ENCODE results near the gene IL22RA2. TPM values are rescaled to one million over a fixed set of nuclear protein-coding genes. Genes with fewer than 3 reads are reported as not detected.
A peak's percentile ranks its signal among the peaks of the same experiment; 100 is the strongest.

IL22RA2 gene
- total RNA-seq, 2 experiments from 2014 or later, result not detected

- no peak overlapping the region for H3K27ac Mint-ChIP-seq
- peaks cover 33% of the 10 kb centered on the region for H3K27me3 Mint-ChIP-seq
- H3K4me3 Mint-ChIP-seq, result no peak overlapping the region
- intact Hi-C loops (cut with DNase I, micrococcal nuclease), result loop anchor here in 1 of 2 experiments (10.0 kb wide), 1 partner anchor 811 kb away; no protein-coding TSS in a partner anchor
- ATAC-seq, result no peak
- DNase-seq, result no peak
- peaks cover 8% of the 10 kb centered on the region for H3K36me3 Mint-ChIP-seq (ENCODE audit: low read depth)
- peaks cover 26% of the 10 kb centered on the region for H3K4me1 Mint-ChIP-seq
- POLR2A ChIA-PET, result no interaction called here
- CTCF ChIA-PET, result no interaction called here
- H3K9me3 Mint-ChIP-seq (ENCODE audit: low read depth), result peaks cover 18% of the 10 kb centered on the region
Measured at GRCh38 chr6:137163732-137164318, 9.6 kb downstream of the IL22RA2 start.

- POLR2A ChIA-PET, result no interaction called here
- Mint-ChIP-seq H3K27ac (no peak overlapping the region), H3K4me1 (peaks cover 21% of the 10 kb centered on the region), H3K4me3 (no peak overlapping the region), H3K9me3 (ENCODE audit: low read depth) (peaks cover 18% of the 10 kb centered on the region), H3K27me3 (peaks cover 39% of the 10 kb centered on the region), H3K36me3 (ENCODE audit: low read depth) (peaks cover 8% of the 10 kb centered on the region)
- intact Hi-C loops (cut with DNase I, micrococcal nuclease), result loop anchor here in 1 of 2 experiments (10.0 kb wide), 1 partner anchor 812 kb away; no protein-coding TSS in a partner anchor
- CTCF ChIA-PET, result no interaction called here
- ATAC-seq, result no peak
- DNase-seq, result no peak
Measured at GRCh38 chr6:137162692-137163306, 10.6 kb downstream of the IL22RA2 start.

- H3K4me3 Mint-ChIP-seq, result no peak overlapping the region
- peaks cover 16% of the 10 kb centered on the region for H3K4me1 Mint-ChIP-seq
- peaks cover 5% of the 10 kb centered on the region for H3K36me3 Mint-ChIP-seq (ENCODE audit: low read depth)
- peaks cover 18% of the 10 kb centered on the region for H3K9me3 Mint-ChIP-seq (ENCODE audit: low read depth)
- peaks cover 40% of the 10 kb centered on the region for H3K27me3 Mint-ChIP-seq
- ChIA-PET CTCF (interaction anchor here (1.5 kb wide), 1 partner anchor 67 kb away, joined by 6 read pairs; no protein-coding TSS in a partner anchor), POLR2A (no interaction called here)
- intact Hi-C loops (cut with DNase I, micrococcal nuclease), result loop anchor here in 1 of 2 experiments (10.0 kb wide), 1 partner anchor 813 kb away; no protein-coding TSS in a partner anchor
- DNase-seq (no peak), ATAC-seq (no peak)
- no peak overlapping the region for H3K27ac Mint-ChIP-seq
Measured at GRCh38 chr6:137161949-137162348, 11.5 kb downstream of the IL22RA2 start.

DNA sequence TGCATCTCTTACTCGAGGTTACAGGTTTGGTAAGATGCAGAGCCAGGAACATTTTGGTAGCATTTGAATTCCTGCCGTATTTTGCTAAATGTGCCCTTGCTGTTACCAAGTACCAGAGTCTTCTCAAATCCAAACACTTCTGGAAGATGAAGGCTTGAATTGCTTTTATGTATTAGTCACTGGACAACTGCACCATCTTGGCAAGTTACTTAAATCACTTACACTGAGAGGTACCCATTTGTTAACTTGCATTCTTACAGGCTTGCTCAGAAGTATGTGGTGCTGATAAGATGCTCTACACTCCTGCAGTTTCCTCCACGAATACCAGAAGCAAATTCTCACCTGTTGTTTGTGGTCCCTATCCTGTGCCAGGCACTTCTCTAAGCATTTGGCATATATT lies 12.7 kb downstream of the IL22RA2 start:
- ChIA-PET POLR2A (no interaction called here), CTCF (interaction anchor here (1.5 kb wide), 1 partner anchor 66 kb away, joined by 6 read pairs; no protein-coding TSS in a partner anchor)
- ATAC-seq, result no peak
- Mint-ChIP-seq H3K9me3 (ENCODE audit: low read depth) (peaks cover 15% of the 10 kb centered on the region), H3K4me3 (no peak overlapping the region), H3K27me3 (peaks cover 36% of the 10 kb centered on the region), H3K27ac (no peak overlapping the region), H3K4me1 (peaks cover 21% of the 10 kb centered on the region), H3K36me3 (ENCODE audit: low read depth) (peaks cover 5% of the 10 kb centered on the region)
- DNase-seq, result no peak
- intact Hi-C loops (cut with DNase I, micrococcal nuclease), result loop anchor here in 1 of 2 experiments (10.0 kb wide), 1 partner anchor 814 kb away; no protein-coding TSS in a partner anchor

- POLR2A ChIA-PET, result no interaction called here
- H3K27me3 Mint-ChIP-seq, result peaks cover 36% of the 10 kb centered on the region
- H3K4me3 Mint-ChIP-seq, result no peak overlapping the region
- peaks cover 17% of the 10 kb centered on the region for H3K4me1 Mint-ChIP-seq
- H3K9me3 Mint-ChIP-seq (ENCODE audit: low read depth), result peaks cover 15% of the 10 kb centered on the region
- H3K36me3 Mint-ChIP-seq (ENCODE audit: low read depth), result peaks cover 5% of the 10 kb centered on the region
- CTCF ChIA-PET, result interaction anchor here (0.6 to 0.8 kb wide), 2 partner anchors 155 to 511 kb away, joined by 3 read pairs; no protein-coding TSS in a partner anchor
- DNase-seq (no peak), ATAC-seq (no peak)
- H3K27ac Mint-ChIP-seq, result no peak overlapping the region
- intact Hi-C loops (cut with DNase I, micrococcal nuclease), result loop anchor here (5.0 to 10.0 kb wide), 3 partner anchors 58 to 815 kb away; no protein-coding TSS in a partner anchor
Measured at GRCh38 chr6:137159912-137160311, 13.5 kb downstream of the IL22RA2 start.

DNA sequence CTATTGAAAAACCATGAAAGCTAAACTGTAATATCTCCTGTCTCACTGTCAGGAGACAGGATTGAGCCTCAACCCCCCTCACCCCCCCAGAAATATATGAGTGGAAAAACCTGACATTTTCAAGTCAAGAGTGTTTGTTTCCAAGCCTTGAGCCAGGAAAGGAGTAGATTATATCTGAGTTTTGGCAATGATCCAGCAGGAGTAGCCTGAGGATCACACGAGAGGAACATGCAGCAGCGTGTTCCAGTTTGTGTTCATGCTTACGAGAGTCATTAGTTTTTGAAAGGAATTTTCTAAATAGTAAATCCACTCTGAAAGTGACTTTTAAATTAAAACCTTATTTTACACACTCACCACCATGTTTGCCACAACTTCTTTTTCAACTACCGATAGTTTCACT lies 15.8 kb downstream of the IL22RA2 start:
- no peak for ATAC-seq
- no peak for DNase-seq
- Mint-ChIP-seq H3K4me3 (no peak overlapping the region), H3K4me1 (peaks cover 16% of the 10 kb centered on the region), H3K9me3 (ENCODE audit: low read depth) (no peaks in the 10 kb centered on the region), H3K27ac (no peak overlapping the region), H3K27me3 (peaks cover 29% of the 10 kb centered on the region), H3K36me3 (ENCODE audit: low read depth) (no peaks in the 10 kb centered on the region)
- ChIA-PET CTCF (interaction anchor here (1.0 kb wide), 1 partner anchor 9 kb away, joined by 3 read pairs; no protein-coding TSS in a partner anchor), POLR2A (no interaction called here)
- intact Hi-C loops (cut with DNase I, micrococcal nuclease), result loop anchor here (5.0 kb wide), 2 partner anchors 55 to 65 kb away; no protein-coding TSS in a partner anchor

- Mint-ChIP-seq H3K4me3 (no peak overlapping the region), H3K9me3 (ENCODE audit: low read depth) (no peaks in the 10 kb centered on the region), H3K4me1 (peaks cover 16% of the 10 kb centered on the region), H3K27me3 (peaks cover 22% of the 10 kb centered on the region), H3K27ac (no peak overlapping the region), H3K36me3 (ENCODE audit: low read depth) (no peaks in the 10 kb centered on the region)
- ChIA-PET CTCF (interaction anchor here (1.0 kb wide), 1 partner anchor 10 kb away, joined by 3 read pairs; no protein-coding TSS in a partner anchor), POLR2A (no interaction called here)
- intact Hi-C loops (cut with DNase I, micrococcal nuclease), result loop anchor here (5.0 kb wide), 2 partner anchors 54 to 64 kb away; no protein-coding TSS in a partner anchor
- DNase-seq, result no peak
- ATAC-seq, result no peak
Measured at GRCh38 chr6:137156650-137157049, 16.8 kb downstream of the IL22RA2 start.

GRCh38 chr6:137155830-137156229 lies 17.6 kb downstream of the IL22RA2 start:
- peak; percentile 96 for ATAC-seq
- Mint-ChIP-seq H3K27me3 (peaks cover 21% of the 10 kb centered on the region), H3K36me3 (ENCODE audit: low read depth) (no peaks in the 10 kb centered on the region), H3K4me3 (no peak overlapping the region), H3K4me1 (peaks cover 16% of the 10 kb centered on the region), H3K9me3 (ENCODE audit: low read depth) (no peaks in the 10 kb centered on the region), H3K27ac (peak overlapping the region; percentile 44)
- peak; percentile 54 for DNase-seq
- CTCF ChIA-PET, result interaction anchor here (0.6 kb wide), 1 partner anchor 53 kb away, joined by 3 read pairs; no protein-coding TSS in a partner anchor
- POLR2A ChIA-PET, result interaction anchor here (0.6 kb wide), 1 partner anchor 9 kb away, joined by 3 read pairs; no protein-coding TSS in a partner anchor
- intact Hi-C loops (cut with DNase I, micrococcal nuclease), result loop anchor here (1.0 to 5.0 kb wide), 4 partner anchors 12 to 64 kb away; partner anchors contain the start of gene IFNGR1 (in 1 of the 2)

DNA sequence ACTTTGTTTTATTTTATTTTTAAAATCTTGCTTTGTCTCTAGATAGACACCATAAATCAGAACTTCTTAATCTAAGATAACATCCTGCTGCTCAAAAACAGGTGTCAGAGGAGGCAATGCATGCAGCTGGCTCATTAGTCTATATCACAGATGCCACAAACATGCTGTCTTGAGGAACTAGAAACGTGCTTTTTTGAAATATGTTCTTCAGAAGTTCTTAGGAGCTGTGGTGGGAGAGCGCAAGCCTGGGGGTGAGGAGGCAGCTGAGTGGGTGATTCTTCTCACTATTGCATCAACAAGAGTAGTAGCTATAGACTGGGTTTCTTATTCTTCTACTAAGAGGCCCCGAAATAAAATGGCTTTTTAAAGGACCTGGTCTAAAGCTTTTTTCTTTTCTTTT lies 23.4 kb downstream of the IL22RA2 start:
- POLR2A ChIA-PET, result no interaction called here
- CTCF ChIA-PET, result interaction anchor here (0.6 kb wide), 1 partner anchor 164 kb away, joined by 3 read pairs; no protein-coding TSS in a partner anchor
- ATAC-seq (no peak), DNase-seq (no peak)
- Mint-ChIP-seq H3K9me3 (ENCODE audit: low read depth) (no peaks in the 10 kb centered on the region), H3K27ac (no peak overlapping the region), H3K4me1 (peaks cover 4% of the 10 kb centered on the region), H3K4me3 (no peak overlapping the region), H3K36me3 (ENCODE audit: low read depth) (no peaks in the 10 kb centered on the region), H3K27me3 (peaks cover 7% of the 10 kb centered on the region)
- intact Hi-C loops (cut with DNase I, micrococcal nuclease), result loop anchor here in 1 of 2 experiments (5.0 kb wide), 1 partner anchor 162 kb away; no protein-coding TSS in a partner anchor

- Mint-ChIP-seq H3K4me1 (peaks cover 3% of the 10 kb centered on the region), H3K27ac (no peak overlapping the region), H3K36me3 (ENCODE audit: low read depth) (no peaks in the 10 kb centered on the region), H3K27me3 (peaks cover 7% of the 10 kb centered on the region), H3K4me3 (no peak overlapping the region), H3K9me3 (ENCODE audit: low read depth) (no peaks in the 10 kb centered on the region)
- intact Hi-C loops (cut with DNase I, micrococcal nuclease), result no loop called here
- DNase-seq (no peak), ATAC-seq (no peak)
- CTCF ChIA-PET, result no interaction called here
- POLR2A ChIA-PET, result no interaction called here
Measured at GRCh38 chr6:137149035-137149393, 24.4 kb downstream of the IL22RA2 start.

DNA sequence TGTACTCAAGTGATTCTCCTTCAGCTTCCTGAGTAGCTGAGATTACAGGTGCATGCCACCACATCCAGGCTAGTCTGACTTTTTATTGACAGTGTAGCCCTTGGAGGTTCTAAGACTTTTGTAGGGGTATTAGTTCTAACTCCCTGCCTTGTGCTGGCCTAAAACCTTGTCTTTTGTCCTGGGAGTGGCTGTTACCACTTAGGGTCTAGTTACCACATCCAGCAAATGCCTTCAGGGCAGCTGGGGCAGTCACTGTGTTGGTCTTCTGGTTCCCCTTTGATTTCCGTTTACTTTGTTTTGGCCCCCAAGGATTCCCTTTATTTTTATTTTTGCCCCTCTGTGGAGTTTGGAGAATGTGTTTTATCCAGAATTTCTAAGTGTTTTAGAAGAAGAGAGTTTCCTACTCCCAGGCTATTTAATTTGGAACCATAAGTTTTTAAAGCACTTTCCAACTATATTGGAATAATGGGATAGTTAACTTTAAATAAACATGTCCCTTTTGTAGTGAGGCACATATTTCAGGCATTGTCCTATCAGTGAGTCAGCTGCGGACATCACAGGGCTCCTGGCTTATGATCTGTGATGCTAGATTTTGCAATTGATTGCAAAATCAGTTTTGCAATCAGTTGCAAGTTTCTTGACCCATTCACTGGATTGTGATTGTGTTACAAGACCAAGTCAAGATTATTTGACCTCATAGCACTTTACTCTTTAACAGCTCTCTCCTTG lies 25.0 kb downstream of the IL22RA2 start:
- no peaks in the 10 kb centered on the region for H3K36me3 Mint-ChIP-seq (ENCODE audit: low read depth)
- H3K27ac Mint-ChIP-seq, result no peak overlapping the region
- H3K27me3 Mint-ChIP-seq, result peaks cover 7% of the 10 kb centered on the region
- DNase-seq (no peak), ATAC-seq (no peak)
- POLR2A ChIA-PET, result no interaction called here
- intact Hi-C loops (cut with DNase I, micrococcal nuclease), result no loop called here
- no peak overlapping the region for H3K4me3 Mint-ChIP-seq
- peaks cover 3% of the 10 kb centered on the region for H3K4me1 Mint-ChIP-seq
- no peaks in the 10 kb centered on the region for H3K9me3 Mint-ChIP-seq (ENCODE audit: low read depth)
- CTCF ChIA-PET, result no interaction called here

Measured in activated CD4-positive, alpha-beta T cell treated with anti-CD3 and anti-CD28 coated beads for 36 hours (primary cell).